Upper lobe of right lung (tissue), 1 donor: ENCODE results near the gene NUP58. TPM values are rescaled to one million over a fixed set of nuclear protein-coding genes. Genes with fewer than 3 reads are reported as not detected.

Source experiments
- ATAC-seq: fragments of 200-7000 bp; cut with Tn5 transposase; one replicate; pipeline ENCODE4 v1.9.1; 2020; ENCODE audit warnings: mild to moderate bottlenecking, moderate library complexity
- DNase-seq: peaks from one replicate; pipeline ENCODE4 v3.0.0-alpha.2; 2020
- H3K27ac ChIP-seq: fragments of 200-600 bp; one replicate; pipeline ENCODE4 v1.8.0; 2022
- H3K27me3 ChIP-seq: fragments of 200-600 bp; one replicate; pipeline ENCODE4 v1.8.0; 2022; ENCODE audit warnings: mild to moderate bottlenecking
- H3K36me3 ChIP-seq: fragments of 200-600 bp; one replicate; pipeline ENCODE4 v1.8.0; 2022
- H3K4me1 ChIP-seq: fragments of 200-600 bp; one replicate; pipeline ENCODE4 v1.8.0; 2022
- H3K4me3 ChIP-seq: fragments of 200-600 bp; one replicate; pipeline ENCODE4 v1.8.0; 2022; ENCODE audit warnings: mild to moderate bottlenecking
- H3K9me3 ChIP-seq: fragments of 200-600 bp; one replicate; pipeline ENCODE4 v1.8.0; 2022
- CTCF ChIP-seq: fragments of 200-600 bp; IDR thresholded peaks from one replicate; pipeline ENCODE4 v1.8.0; 2022; ENCODE audit warnings: antibody characterized with exemption
- intact Hi-C: fragments of 100-400 bp; cut with DNase I; formaldehyde crosslinking; loops from one replicate; pipeline ENCODE4 v1.11.0; 2022
- total RNA-seq: library from RNA; stranded (reverse); fragmentation: NEBNext Ultra II Directional; extraction: Animal tissue kit (Norgen Biotek cat#: 25700); gene quantifications from one replicate; pipeline ENCODE4 v1.2.1, GENCODE V29; 2021
- donor health status: DM: no; HTN: yes; CAD: no; lungs with severe emphysema.

NUP58 gene
- total RNA-seq, 1 donor from 2014 or later = 77.6 TPM

GRCh38 chr13:25281193-25281934, 20.1 kb upstream of the NUP58 start:
- no peak for TF ChIP-seq CTCF
- intact Hi-C loops = no loop called here
- Histone ChIP-seq H3K9me3 (no peaks in the 10 kb centered on the region), H3K4me3 (no peak overlapping the region), H3K27ac (no peak overlapping the region), H3K4me1 (peaks cover 22% of the 10 kb centered on the region), H3K27me3 (no peaks in the 10 kb centered on the region), H3K36me3 (no peaks in the 10 kb centered on the region)
- ATAC-seq (peak; percentile 69), DNase-seq (no peak)

GRCh38 chr13:25281935-25282332, 19.5 kb upstream of the NUP58 start:
- no peaks in the 10 kb centered on the region for H3K36me3 ChIP-seq
- H3K9me3 ChIP-seq = no peaks in the 10 kb centered on the region

GRCh38 chr13:25286308-25286968, 15.0 kb upstream of the NUP58 start:
- Histone ChIP-seq H3K27me3 (no peaks in the 10 kb centered on the region), H3K4me3 (peak overlapping the region; percentile 97), H3K27ac (peak overlapping the region; percentile 95), H3K9me3 (no peaks in the 10 kb centered on the region), H3K4me1 (peaks cover 22% of the 10 kb centered on the region), H3K36me3 (no peaks in the 10 kb centered on the region)
- DNase-seq (no peak), ATAC-seq (peak; percentile 39)
- TF ChIP-seq CTCF = no peak
- intact Hi-C loops = no loop called here

More at GRCh38 chr13:25281935-25282332, 19.5 kb upstream of the NUP58 start:
- H3K4me3 ChIP-seq = no peak overlapping the region
- intact Hi-C loops = no loop called here
- DNase-seq (no peak), ATAC-seq (no peak)
- no peak for TF ChIP-seq CTCF
- H3K27ac ChIP-seq = no peak overlapping the region
- peaks cover 22% of the 10 kb centered on the region for H3K4me1 ChIP-seq
- no peaks in the 10 kb centered on the region for H3K27me3 ChIP-seq

GRCh38 chr13:25286969-25287961, 14.2 kb upstream of the NUP58 start, which contains the start of gene MTMR6:
Gene MTMR6, minus strand, starts transcription at chr13:25287488. Its CDS starts 241 bp downstream, at chr13:25287247.
- H3K4me1 ChIP-seq = peaks cover 18% of the 10 kb centered on the region
- DNase-seq (peak; percentile 97), ATAC-seq (peak; percentile 100)
- H3K4me3 ChIP-seq = peak within 1 kb of the TSS; percentile 97
- intact Hi-C loops = no loop called here
- peak; percentile 100 for TF ChIP-seq CTCF
- no peaks in the 10 kb centered on the region for H3K36me3 ChIP-seq
- H3K9me3 ChIP-seq = no peaks in the 10 kb centered on the region
- H3K27me3 ChIP-seq = no peaks in the 10 kb centered on the region
- H3K27ac ChIP-seq = peak within 1 kb of the TSS; percentile 95

GRCh38 chr13:25288966-25289365, 12.5 kb upstream of the NUP58 start:
- no peak for TF ChIP-seq CTCF
- Histone ChIP-seq H3K4me3 (no peak overlapping the region), H3K27ac (no peak overlapping the region), H3K36me3 (no peaks in the 10 kb centered on the region), H3K4me1 (peaks cover 18% of the 10 kb centered on the region), H3K27me3 (no peaks in the 10 kb centered on the region), H3K9me3 (no peaks in the 10 kb centered on the region)
- DNase-seq = no peak
- intact Hi-C loops = no loop called here
- no peak for ATAC-seq
